ENCODE measurements around the gene MC5R.

The MC5R gene

GRCh38 chr18:13809043-13809430 lies 14.9 kb upstream of the MC5R start:
- Histone ChIP-seq H3K36me3 (ENCODE audit: control insufficient read depth, insufficient read depth, low read length, severe bottlenecking) (no peaks in the 10 kb centered on the region), H3K4me1 (ENCODE audit: control insufficient read depth, insufficient read depth, low read length) (no peaks in the 10 kb centered on the region), H3K4me3 (ENCODE audit: low read length) (no peak overlapping the region), H3K27me3 (replicated peaks; ENCODE audit: control insufficient read depth, insufficient read depth, low read length) (peaks cover 42% of the 10 kb centered on the region), H3K9me3 (ENCODE audit: control insufficient read depth, low read length) (no peaks in the 10 kb centered on the region), H3K9ac (ENCODE audit: low read length) (no peak overlapping the region)
- DNase-seq (ENCODE audit: low read depth): no peak

GRCh38 chr18:13809531-13810255 lies 14.3 kb upstream of the MC5R start:
- no peak overlapping the region for H3K4me3 ChIP-seq (ENCODE audit: low read length)
- H3K27me3 ChIP-seq (replicated peaks; ENCODE audit: control insufficient read depth, insufficient read depth, low read length): peaks cover 36% of the 10 kb centered on the region
- no peaks in the 10 kb centered on the region for H3K4me1 ChIP-seq (ENCODE audit: control insufficient read depth, insufficient read depth, low read length)
- H3K9me3 ChIP-seq (ENCODE audit: control insufficient read depth, low read length): no peaks in the 10 kb centered on the region
- H3K36me3 ChIP-seq (ENCODE audit: control insufficient read depth, insufficient read depth, low read length, severe bottlenecking): no peaks in the 10 kb centered on the region
- H3K9ac ChIP-seq (ENCODE audit: low read length): no peak overlapping the region
- no peak for DNase-seq (ENCODE audit: low read depth)

- peaks cover 36% of the 10 kb centered on the region for H3K27me3 ChIP-seq (replicated peaks; ENCODE audit: control insufficient read depth, insufficient read depth, low read length)
- H3K9ac ChIP-seq (ENCODE audit: low read length): no peak overlapping the region
- H3K4me3 ChIP-seq (ENCODE audit: low read length): no peak overlapping the region
- H3K9me3 ChIP-seq (ENCODE audit: control insufficient read depth, low read length): no peaks in the 10 kb centered on the region
- H3K36me3 ChIP-seq (ENCODE audit: control insufficient read depth, insufficient read depth, low read length, severe bottlenecking): no peaks in the 10 kb centered on the region
- DNase-seq (ENCODE audit: low read depth): no peak
- no peaks in the 10 kb centered on the region for H3K4me1 ChIP-seq (ENCODE audit: control insufficient read depth, insufficient read depth, low read length)
Measured at GRCh38 chr18:13810950-13811485, 12.9 kb upstream of the MC5R start.

GRCh38 chr18:13811993-13812392 lies 12.0 kb upstream of the MC5R start:
- H3K9me3 ChIP-seq (ENCODE audit: control insufficient read depth, low read length): no peaks in the 10 kb centered on the region
- H3K4me3 ChIP-seq (ENCODE audit: low read length): no peak overlapping the region
- peaks cover 36% of the 10 kb centered on the region for H3K27me3 ChIP-seq (replicated peaks; ENCODE audit: control insufficient read depth, insufficient read depth, low read length)
- no peak for DNase-seq (ENCODE audit: low read depth)
- H3K4me1 ChIP-seq (ENCODE audit: control insufficient read depth, insufficient read depth, low read length): no peaks in the 10 kb centered on the region
- no peak overlapping the region for H3K9ac ChIP-seq (ENCODE audit: low read length)
- H3K36me3 ChIP-seq (ENCODE audit: control insufficient read depth, insufficient read depth, low read length, severe bottlenecking): no peaks in the 10 kb centered on the region

- peak; percentile 80 for DNase-seq (ENCODE audit: low read depth)
- Histone ChIP-seq H3K9me3 (ENCODE audit: control insufficient read depth, low read length) (no peaks in the 10 kb centered on the region), H3K4me3 (ENCODE audit: low read length) (no peak overlapping the region), H3K27me3 (replicated peaks; ENCODE audit: control insufficient read depth, insufficient read depth, low read length) (peaks cover 41% of the 10 kb centered on the region), H3K4me1 (ENCODE audit: control insufficient read depth, insufficient read depth, low read length) (no peaks in the 10 kb centered on the region), H3K36me3 (ENCODE audit: control insufficient read depth, insufficient read depth, low read length, severe bottlenecking) (no peaks in the 10 kb centered on the region), H3K9ac (ENCODE audit: low read length) (no peak overlapping the region)
Measured at GRCh38 chr18:13813271-13813849, 10.6 kb upstream of the MC5R start.

- Histone ChIP-seq H3K9me3 (ENCODE audit: control insufficient read depth, low read length) (no peaks in the 10 kb centered on the region), H3K36me3 (ENCODE audit: control insufficient read depth, insufficient read depth, low read length, severe bottlenecking) (no peaks in the 10 kb centered on the region), H3K27me3 (replicated peaks; ENCODE audit: control insufficient read depth, insufficient read depth, low read length) (peaks cover 64% of the 10 kb centered on the region), H3K4me3 (ENCODE audit: low read length) (no peak overlapping the region), H3K9ac (ENCODE audit: low read length) (no peak overlapping the region), H3K4me1 (ENCODE audit: control insufficient read depth, insufficient read depth, low read length) (peaks cover 23% of the 10 kb centered on the region)
- DNase-seq (ENCODE audit: low read depth): no peak
Measured at GRCh38 chr18:13826209-13826608, 2.3 kb downstream of the MC5R start.

GRCh38 chr18:13831864-13832508 lies 8.0 kb downstream of the MC5R start:
- no peaks in the 10 kb centered on the region for H3K36me3 ChIP-seq (ENCODE audit: control insufficient read depth, insufficient read depth, low read length, severe bottlenecking)
- H3K9me3 ChIP-seq (ENCODE audit: control insufficient read depth, low read length): no peaks in the 10 kb centered on the region
- H3K4me1 ChIP-seq (ENCODE audit: control insufficient read depth, insufficient read depth, low read length): peaks cover 11% of the 10 kb centered on the region
- DNase-seq (ENCODE audit: low read depth): no peak
- no peak overlapping the region for H3K4me3 ChIP-seq (ENCODE audit: low read length)
- H3K9ac ChIP-seq (ENCODE audit: low read length): no peak overlapping the region
- H3K27me3 ChIP-seq (replicated peaks; ENCODE audit: control insufficient read depth, insufficient read depth, low read length): peaks cover 39% of the 10 kb centered on the region

GRCh38 chr18:13834496-13835015 lies 10.6 kb downstream of the MC5R start:
- H3K36me3 ChIP-seq (ENCODE audit: control insufficient read depth, insufficient read depth, low read length, severe bottlenecking): no peaks in the 10 kb centered on the region
- DNase-seq (ENCODE audit: low read depth): no peak
- H3K9ac ChIP-seq (ENCODE audit: low read length): no peak overlapping the region
- no peaks in the 10 kb centered on the region for H3K9me3 ChIP-seq (ENCODE audit: control insufficient read depth, low read length)
- peaks cover 16% of the 10 kb centered on the region for H3K27me3 ChIP-seq (replicated peaks; ENCODE audit: control insufficient read depth, insufficient read depth, low read length)
- H3K4me3 ChIP-seq (ENCODE audit: low read length): no peak overlapping the region
- H3K4me1 ChIP-seq (ENCODE audit: control insufficient read depth, insufficient read depth, low read length): no peaks in the 10 kb centered on the region

GRCh38 chr18:13835202-13835601 lies 11.3 kb downstream of the MC5R start:
- Histone ChIP-seq H3K4me1 (ENCODE audit: control insufficient read depth, insufficient read depth, low read length) (no peaks in the 10 kb centered on the region), H3K27me3 (replicated peaks; ENCODE audit: control insufficient read depth, insufficient read depth, low read length) (peaks cover 16% of the 10 kb centered on the region), H3K4me3 (ENCODE audit: low read length) (no peak overlapping the region), H3K36me3 (ENCODE audit: control insufficient read depth, insufficient read depth, low read length, severe bottlenecking) (no peaks in the 10 kb centered on the region), H3K9me3 (ENCODE audit: control insufficient read depth, low read length) (no peaks in the 10 kb centered on the region), H3K9ac (ENCODE audit: low read length) (no peak overlapping the region)
- DNase-seq (ENCODE audit: low read depth): no peak

- Histone ChIP-seq H3K9me3 (ENCODE audit: control insufficient read depth, low read length) (no peaks in the 10 kb centered on the region), H3K36me3 (ENCODE audit: control insufficient read depth, insufficient read depth, low read length, severe bottlenecking) (no peaks in the 10 kb centered on the region), H3K4me3 (ENCODE audit: low read length) (no peak overlapping the region), H3K9ac (ENCODE audit: low read length) (no peak overlapping the region), H3K27me3 (replicated peaks; ENCODE audit: control insufficient read depth, insufficient read depth, low read length) (peaks cover 3% of the 10 kb centered on the region), H3K4me1 (ENCODE audit: control insufficient read depth, insufficient read depth, low read length) (no peaks in the 10 kb centered on the region)
- no peak for DNase-seq (ENCODE audit: low read depth)
Measured at GRCh38 chr18:13836559-13836958, 12.6 kb downstream of the MC5R start.

- no peaks in the 10 kb centered on the region for H3K27me3 ChIP-seq (replicated peaks; ENCODE audit: control insufficient read depth, insufficient read depth, low read length)
- peaks cover 13% of the 10 kb centered on the region for H3K9me3 ChIP-seq (ENCODE audit: control insufficient read depth, low read length)
- H3K4me1 ChIP-seq (ENCODE audit: control insufficient read depth, insufficient read depth, low read length): no peaks in the 10 kb centered on the region
- no peak for DNase-seq (ENCODE audit: low read depth)
- no peak overlapping the region for H3K9ac ChIP-seq (ENCODE audit: low read length)
- H3K36me3 ChIP-seq (ENCODE audit: control insufficient read depth, insufficient read depth, low read length, severe bottlenecking): no peaks in the 10 kb centered on the region
- H3K4me3 ChIP-seq (ENCODE audit: low read length): no peak overlapping the region
Measured at GRCh38 chr18:13849791-13850190, 25.8 kb downstream of the MC5R start.

All from adipocyte (in vitro differentiated cells).